Mucosa of descending colon (tissue), 3 donors: ENCODE data around the gene DSG2. TPM values are rescaled to one million over a fixed set of nuclear protein-coding genes. Genes with fewer than 3 reads are reported as not detected.

Source experiments
- total RNA-seq, 3 donors: library from RNA; stranded (reverse); fragmentation: NEBNext Ultra II Directional in 2 of 3; extraction: Animal tissue kit (Norgen Biotek cat#: 25700) in 2 of 3; gene quantifications; one replicate each; pipeline versions ENCODE4 v1.2.1 to v1.2.4, GENCODE V29; 2021 to 2023
- donor health status: DM: no; HTN: no; CAD: no; lungs with moderate emphysema.
- donor health status: DM: no; HTN: no; CAD: no.
- donor health status: DM: no; HTN: yes; CAD: no.

DSG2 gene
- total RNA-seq, 3 donors from 2014 or later, result 131 to 341 (median 305) TPM

Other genes with a start within 250 kb of the DSG2 start
- gene DSG1, start 180.0 kb upstream of the DSG2 start, total RNA-seq, result not detected
- under 1 TPM in 2 of 3 donors, not detected in 1; 0.24 to 0.26 TPM for gene DSG4, start 121.4 kb upstream of the DSG2 start, total RNA-seq
- gene DSG3, start 50.4 kb upstream of the DSG2 start, total RNA-seq, result 1 to 10 TPM in 1 of 3 donors, under 1 TPM in 2; 0.06 to 1.0 (median 0.14) TPM
- gene TTR, start 93.7 kb downstream of the DSG2 start, total RNA-seq, result 1 to 10 TPM in 1 of 3 donors, under 1 TPM in 1, not detected in 1; 0.51 to 2.1 TPM
- gene B4GALT6, start 186.4 kb downstream of the DSG2 start, total RNA-seq, result 1 to 10 TPM; 6.9 to 8.0 (median 7.8) TPM